GM19372 (cell line): ENCODE data around the gene DDX19B.
"Not testable (repeated sequence)": the region's sequence is repeated elsewhere in the genome, so short reads cannot be mapped to it uniquely, and the experiment has no call there.

Experiments
- ATAC-seq: cut with Tn5 transposase; IDR thresholded peaks from one replicate; pipeline ENCODE4 v1.9.1; 2021; ENCODE audit warnings: mild to moderate bottlenecking, low read depth, moderate library complexity; ENCODE audit not compliant: unreplicated experiment

The DDX19B gene

DNA sequence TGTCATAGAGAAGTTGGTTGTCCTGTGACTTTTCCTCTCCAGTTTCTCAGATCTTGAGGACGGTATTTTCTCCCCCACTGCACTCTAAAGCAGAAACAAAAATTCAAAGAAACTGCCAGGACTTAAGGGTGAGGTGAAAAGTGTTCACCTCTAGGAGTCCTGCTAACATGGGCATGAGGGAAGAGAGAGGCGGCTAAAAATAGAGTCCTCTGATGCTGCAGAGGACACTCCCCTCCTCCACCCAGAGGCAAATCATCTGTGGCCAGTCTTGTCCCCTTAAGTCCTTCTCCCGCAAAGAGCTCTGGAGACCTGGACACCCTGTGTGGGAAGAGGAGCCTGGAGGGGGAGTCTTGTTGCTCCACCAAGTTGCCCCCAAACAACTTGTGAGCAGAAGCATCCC, 43.0 kb downstream of the DDX19B start:
- ATAC-seq = no peak

DNA sequence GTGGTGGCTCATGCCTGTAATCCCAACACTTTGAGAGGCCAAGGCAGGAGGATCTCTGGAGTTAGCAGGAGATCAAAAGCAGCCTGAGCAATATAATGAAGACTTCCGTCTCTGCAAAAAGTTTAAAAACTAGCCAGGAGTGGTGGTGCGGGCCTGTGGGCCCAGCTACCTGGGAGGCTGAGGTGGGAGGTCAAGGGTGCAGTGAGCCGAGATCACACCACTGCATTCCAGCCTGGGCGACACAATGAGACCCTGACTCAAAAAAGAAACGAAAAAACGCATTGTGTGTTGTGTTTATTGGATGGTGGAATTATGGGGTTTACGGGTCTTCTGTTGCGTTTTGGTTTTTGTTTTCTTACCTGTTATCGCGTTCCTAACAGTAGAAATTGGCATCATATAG, 46.9 kb downstream of the DDX19B start:
- ATAC-seq = no peak

DNA sequence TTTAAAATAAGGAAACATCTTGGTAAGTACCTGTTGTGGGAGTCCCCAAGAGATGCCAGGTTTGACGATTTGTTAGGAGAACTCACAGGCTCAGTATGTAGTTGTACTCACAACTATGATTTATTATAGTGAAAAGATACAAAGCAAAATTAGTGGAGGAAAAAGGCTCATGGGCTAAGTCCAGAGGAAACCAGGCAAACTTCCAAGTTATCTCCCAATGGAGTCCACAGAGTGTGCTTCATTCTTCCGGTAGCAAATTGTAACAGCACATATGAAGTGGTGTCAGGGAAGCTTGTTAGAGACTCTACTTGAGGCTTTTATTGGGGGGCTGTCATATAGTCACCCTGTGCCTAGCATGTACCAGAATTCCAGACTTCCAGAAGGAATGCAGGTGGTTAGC, 50.0 kb downstream of the DDX19B start:
- ATAC-seq = no peak

DNA sequence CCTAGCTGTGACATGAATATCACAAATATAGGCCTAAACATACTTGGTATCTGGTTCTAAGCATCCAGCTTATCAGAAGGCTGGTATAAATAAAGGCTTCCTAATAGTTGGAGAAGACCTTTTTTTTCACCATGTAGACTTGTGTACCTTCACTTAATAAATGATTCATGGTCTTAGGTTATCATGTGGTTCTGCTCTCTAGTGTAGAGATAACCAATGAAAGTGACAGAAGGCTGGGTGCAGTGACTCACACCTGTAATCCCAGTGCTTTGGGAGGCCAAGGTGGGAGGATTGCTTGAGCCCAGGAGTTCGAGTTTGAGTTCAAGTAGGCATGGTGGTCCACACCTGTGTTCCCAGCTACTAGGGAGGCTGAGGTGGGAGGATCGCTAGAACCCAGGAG, 50.8 kb downstream of the DDX19B start:
- no peak for ATAC-seq

DNA sequence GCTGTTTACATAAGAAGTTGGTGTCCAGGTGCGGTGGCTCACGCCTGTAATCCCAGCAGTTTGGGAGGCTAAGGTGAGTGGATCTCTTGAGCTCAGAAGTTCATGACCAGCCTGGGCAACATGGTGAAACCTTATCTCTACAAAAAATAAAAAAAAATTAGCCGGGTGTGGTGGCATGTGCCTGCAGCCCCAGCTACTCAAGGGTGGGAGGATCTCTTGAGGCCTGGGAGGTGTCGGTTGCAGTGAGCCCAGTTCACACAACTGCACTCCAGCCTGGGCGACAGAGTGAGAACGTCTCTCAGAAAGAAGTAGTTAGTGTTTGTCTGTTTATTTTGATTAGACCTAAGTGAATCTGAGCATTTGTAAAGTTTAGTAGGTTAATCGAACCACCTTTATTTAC, 60.6 kb downstream of the DDX19B start:
- no peak for ATAC-seq

DNA sequence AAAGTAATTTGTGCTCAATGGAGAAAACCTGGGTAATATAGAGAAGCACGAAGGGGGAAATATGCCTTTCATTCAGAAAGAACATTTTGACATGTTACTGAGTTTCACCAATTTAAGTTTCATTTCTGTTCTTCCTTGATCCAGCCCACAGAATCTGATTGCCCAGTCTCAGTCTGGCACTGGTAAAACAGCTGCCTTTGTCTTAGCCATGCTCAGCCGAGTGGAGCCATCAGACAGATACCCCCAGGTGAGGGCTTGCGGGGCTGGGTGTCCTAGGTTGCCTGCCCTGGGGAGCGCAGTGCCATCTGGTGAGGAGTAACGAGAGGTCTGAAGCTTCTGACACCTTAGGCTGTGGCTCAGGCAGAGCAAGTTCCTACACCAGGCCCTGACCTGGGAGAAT, 65.4 kb downstream of the DDX19B start:
- no peak for ATAC-seq

DNA sequence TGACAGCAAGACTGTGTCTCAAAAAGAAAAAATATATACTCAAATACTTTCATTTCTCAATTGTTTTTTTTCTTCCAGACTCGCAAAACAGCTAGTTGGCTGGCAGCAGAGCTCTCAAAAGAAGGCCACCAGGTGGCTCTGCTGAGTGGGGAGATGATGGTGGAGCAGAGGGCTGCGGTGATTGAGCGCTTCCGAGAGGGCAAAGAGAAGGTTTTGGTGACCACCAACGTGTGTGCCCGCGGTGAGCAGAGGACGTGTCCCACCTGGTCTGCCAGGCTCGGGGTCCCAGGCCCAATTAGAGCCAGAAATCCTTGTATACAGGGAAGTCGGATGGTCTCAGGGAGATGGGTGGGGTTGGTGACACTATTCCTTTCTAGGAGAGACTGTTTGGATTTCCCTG, 71.2 kb downstream of the DDX19B start:
- not testable (repeated sequence) for ATAC-seq

DNA sequence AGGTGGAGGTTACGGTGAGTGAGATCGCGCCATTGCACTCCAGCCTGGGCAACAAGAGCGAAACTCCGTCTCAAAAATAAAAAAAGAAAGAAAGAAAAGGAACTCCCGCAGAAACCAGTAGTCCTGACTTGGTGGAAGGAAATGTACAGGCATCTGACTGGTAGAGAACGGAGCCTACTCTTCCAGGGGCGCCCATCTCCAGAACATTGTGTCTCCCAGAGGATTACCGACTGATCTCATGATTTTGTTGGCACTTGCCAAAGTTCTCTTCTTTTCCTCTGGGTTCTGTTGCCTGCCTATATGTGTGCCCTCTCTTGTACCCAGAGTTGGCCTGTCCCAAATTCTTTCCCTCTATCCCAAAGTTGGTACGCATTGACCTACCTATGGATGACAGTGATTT, 71.9 kb downstream of the DDX19B start:
- ATAC-seq = no peak

DNA sequence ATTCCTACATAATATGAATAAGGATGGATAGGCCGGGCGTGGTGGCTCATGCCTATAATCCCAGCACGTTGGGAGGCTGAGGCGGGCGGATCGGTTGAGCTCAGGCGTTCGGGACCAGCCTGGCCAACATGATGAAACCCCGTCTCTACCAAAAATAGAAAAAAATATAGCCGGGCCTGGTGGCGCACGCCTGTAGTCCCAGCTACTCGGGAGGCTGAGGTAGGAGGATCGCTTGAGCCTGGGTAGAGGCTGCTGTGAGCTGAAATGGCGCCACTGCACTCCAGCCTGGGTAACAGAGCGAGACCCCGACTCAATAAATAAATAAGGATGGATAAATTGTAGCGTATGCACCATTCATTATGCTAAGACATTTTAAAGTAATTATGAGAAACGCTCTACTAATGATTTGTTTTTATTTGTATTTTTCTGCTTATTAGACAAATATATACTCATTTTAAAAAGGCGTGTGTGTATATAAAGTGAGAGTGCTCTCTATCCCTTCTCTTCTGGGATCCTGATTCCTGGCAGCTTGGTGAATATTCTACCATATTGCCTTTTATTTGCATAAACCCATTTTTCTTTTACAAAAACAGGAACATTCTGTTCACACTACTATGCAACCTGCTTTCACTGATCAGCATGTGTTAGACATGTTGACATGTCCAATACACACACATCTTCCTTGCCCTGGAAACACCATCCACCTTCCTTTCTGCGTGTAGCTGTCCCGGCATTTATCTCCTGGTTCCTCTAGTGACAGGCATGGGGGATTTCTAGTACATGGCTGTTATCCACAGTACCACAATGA, 74.1 kb downstream of the DDX19B start:
- ATAC-seq = no peak

DNA sequence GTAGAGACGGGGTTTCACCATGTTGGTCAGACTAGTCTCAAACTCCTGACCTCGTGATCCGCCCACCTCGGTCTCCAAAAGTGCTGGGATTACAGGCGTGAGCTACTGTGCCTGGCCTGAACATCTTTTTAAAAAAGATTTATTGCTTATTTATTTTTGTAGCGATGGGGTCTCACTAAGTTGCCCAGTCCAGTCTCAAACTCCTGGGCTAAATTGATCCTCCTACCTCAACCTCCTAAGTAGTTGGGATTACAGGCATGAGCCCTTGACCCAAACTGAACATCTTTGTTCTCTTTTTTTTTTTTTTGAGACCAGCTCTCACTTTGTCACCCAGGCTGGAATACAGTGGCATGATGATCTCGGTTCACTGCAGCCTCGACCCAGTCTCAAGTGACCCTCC, 75.2 kb downstream of the DDX19B start:
- no peak for ATAC-seq

DNA sequence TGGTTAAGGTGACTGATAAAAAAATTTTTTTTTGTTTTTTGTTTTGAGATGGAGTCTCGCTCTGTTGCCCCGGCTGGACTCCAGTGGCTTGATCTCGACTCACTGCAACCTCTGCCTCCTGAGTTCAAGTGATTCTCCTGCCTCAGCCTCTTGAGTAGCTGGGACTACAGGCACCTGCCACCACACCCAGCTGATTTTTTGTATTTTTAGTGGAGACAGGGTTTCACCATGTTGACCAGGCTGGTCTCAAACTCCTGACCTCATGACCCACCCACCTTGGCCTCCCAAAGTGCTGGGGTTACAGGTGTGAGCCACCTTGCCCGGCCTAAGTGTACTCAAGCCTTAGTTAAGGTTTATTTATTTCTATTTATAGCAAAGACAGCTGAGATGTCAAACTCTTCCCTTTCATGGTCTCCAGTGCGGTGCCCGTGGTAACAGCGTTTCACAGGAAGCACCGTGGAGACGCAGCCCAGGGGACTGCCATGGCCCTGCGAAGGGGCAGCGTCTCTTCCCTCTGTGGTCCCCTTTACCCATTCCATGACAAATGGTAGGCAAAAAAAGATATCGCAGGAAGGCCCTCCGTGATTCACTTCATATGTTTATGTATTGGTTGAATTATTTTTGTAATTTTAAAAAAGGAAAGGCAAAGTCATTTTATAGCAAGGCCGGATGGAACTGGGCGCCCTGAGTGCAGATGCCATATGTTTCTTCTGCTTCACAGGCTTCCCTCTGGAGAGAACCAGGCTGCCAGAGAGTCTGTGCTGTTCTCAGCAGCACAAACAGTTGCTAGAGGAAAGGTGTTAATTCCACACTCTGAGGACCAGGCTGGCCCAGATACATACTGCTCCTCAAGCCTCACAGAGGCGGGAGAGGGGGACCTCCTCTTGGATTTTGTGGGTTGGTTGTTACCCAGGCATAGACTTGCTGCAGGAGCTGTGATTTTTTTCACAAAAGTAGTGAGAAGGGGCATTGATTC, 76.9 kb downstream of the DDX19B start:
- ATAC-seq = no peak

DNA sequence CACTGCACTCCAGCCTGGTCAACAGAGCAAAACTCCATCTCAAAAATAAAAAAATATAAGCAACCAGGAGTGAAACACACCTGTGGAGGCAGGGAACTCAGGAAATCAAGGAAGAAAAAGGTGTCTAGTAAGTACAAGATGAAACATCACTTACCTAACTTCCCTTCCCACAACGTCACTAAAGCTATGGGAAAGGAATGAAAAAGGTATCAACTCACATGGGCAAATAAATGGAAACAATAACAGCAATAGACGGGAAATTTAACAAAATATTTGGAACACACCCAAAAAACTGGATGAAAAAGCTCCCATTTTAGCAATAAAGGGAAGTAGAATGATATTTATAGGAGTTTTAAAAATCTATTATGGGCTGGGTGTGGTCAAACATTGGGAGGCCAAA, 78.8 kb downstream of the DDX19B start:
- no peak for ATAC-seq

DNA sequence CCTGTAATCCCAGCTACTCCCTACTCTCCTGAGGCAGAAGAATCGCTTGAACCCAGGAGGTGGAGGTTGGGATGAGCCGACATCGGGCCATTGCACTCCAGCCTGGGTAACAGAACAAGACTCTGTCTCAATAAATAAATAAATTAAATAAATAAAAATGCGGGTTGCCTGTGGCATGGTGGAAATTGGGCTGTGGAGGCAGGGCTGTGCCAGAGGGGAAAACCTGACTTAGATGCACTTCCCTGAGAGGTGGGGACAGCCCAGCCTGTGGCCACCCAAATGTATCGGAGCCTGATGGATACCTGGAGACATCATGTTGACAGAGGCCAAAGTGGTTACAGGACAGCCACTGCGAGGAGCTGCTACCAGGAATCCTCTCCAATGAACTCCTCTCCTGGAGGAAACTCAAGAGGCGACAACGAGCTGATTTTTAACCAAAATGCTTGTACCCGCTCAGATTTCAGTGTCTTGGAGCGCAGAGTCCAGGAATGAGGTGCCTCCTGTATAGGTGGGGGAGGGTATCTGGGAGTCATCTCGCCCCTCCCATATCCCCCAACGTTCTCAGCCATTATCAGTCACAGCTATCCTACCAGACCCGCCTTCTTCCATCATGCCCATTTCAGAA, 80.0 kb downstream of the DDX19B start:
- no peak for ATAC-seq

DNA sequence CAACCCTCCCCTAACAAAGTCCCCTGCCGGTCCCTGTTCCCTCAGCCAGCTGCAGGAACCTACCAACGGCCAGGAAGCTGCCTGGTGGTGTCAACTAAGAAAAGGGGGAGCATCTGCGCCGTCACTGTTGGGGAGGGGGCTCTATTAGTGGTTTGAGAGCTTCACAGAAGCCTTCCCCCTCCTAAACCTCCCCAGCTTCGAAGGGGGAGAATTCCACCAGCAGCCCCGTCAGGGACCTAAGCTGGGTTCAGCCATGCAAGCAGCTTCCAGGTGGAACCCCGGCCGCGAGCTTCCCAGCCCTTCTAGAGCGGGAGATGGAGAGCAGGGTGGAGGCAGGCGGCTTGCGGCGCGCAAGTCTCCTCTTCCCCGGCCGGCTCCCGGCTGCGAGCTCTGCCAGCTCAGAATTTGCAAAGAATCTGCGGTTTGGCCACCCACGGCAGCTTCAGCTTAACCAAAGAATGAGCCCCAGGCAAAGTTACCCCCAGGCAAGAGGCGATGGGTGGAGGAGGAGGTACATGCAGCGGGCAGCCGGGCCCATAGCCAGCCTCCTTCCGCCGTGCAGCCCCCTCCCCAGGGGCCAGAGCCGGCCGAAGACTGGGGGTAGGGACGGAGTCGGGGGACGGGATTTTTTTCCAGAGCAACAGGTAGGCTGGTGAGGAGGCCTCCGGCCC, 81.4 kb downstream of the DDX19B start:
- ATAC-seq = peak; percentile 4

DNA sequence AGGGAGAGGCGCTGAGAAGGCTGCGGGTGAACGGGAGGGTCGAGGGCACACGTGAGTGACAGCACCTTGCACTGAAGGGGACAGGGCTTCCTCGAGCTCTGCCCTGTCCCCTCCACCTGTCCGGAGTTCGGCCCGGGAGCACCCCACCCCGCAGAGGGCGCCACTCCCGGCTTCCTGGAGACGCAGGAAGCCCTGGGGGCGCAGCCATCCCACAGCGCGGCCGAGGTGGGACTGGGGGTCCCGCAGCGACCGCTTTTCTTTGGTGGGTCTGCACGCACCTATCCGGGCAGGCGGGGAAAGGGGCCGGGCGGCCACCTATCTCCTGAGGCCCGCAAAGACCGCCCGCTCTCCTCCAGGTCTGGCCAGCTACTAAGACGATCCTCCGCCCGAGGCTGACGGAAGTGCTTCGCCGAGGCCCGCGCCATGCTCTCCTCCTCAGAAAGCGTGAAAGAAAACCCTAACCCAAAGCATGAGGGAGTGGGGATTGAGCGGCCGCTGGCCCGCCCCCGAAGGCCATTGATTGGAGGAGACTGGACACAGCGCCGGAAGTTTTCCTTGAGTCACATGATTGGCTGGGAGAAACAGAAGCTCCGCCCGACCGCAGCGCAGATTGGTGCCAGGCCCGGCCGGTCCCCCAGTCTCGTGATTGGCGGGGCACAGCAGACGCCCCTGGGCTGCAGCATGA, 82.1 kb downstream of the DDX19B start:
- peak; percentile 86 for ATAC-seq

DNA sequence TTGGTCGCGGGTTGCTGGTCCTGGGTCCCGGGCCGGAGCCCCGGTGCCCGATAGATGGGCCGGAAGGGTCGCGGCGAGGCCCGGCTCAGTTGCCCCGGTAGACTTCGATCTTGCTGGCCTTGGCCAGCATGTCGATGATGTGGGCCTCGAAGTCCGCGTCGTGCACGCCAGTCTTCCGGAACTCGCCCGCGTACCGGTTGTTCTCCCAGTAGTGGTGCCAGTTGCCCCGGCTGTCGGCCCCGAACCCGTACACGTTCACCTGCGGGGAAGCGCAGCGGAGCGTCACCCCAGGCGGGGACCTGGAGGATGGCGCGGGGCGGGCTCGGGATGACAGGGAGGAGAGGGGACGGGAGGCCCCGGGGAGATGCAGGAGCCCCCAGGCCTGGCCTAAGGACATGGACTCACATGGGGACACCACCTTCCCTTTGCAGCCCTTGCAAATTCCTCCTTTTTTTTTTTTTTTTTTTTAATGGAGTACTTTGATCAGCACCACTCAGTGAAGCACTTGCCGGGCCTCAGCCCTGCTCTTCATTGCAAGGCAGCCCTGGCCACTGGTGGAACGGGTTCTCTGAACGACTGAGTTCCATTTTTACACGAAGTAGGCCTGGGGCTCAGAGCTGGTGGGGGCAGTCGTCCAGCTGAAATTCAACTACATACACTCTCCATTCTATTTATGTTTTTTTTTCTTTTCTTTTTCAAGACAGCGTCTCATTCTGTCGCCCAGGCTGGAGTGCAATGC, 82.8 kb downstream of the DDX19B start:
- no peak for ATAC-seq

DNA sequence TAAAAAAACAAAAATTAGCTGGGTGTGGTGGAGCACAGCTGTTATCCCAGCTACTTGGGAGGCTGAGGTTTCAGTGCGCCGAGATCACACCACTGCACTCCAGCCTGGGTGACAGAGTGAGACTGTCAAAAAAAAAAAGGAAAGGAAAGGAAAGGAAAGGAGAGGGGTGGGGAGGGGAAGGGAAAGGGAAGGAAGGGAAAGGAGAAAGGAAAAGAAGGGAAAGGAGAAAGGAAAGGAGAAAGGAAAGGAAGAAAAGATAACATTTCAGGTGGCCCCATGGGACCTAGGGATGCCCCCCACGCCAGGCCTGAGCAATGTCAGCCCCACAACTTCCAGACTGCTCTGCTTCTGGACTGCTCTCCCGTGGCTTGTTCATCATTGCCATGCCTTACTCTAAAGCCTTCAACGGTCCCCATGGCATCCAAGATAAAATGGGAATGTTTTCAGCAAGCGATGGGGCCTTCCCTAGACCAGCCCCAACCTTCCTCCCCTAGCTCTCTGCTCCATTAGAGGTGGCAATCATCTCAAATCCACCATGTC, 84.5 kb downstream of the DDX19B start:
- ATAC-seq = no peak
